ENCODE data around the gene SLC35E1.
"Not testable (repeated sequence)": the region's sequence is repeated elsewhere in the genome, so short reads cannot be mapped to it uniquely, and the experiment has no call there.

SLC35E1 gene

DNA sequence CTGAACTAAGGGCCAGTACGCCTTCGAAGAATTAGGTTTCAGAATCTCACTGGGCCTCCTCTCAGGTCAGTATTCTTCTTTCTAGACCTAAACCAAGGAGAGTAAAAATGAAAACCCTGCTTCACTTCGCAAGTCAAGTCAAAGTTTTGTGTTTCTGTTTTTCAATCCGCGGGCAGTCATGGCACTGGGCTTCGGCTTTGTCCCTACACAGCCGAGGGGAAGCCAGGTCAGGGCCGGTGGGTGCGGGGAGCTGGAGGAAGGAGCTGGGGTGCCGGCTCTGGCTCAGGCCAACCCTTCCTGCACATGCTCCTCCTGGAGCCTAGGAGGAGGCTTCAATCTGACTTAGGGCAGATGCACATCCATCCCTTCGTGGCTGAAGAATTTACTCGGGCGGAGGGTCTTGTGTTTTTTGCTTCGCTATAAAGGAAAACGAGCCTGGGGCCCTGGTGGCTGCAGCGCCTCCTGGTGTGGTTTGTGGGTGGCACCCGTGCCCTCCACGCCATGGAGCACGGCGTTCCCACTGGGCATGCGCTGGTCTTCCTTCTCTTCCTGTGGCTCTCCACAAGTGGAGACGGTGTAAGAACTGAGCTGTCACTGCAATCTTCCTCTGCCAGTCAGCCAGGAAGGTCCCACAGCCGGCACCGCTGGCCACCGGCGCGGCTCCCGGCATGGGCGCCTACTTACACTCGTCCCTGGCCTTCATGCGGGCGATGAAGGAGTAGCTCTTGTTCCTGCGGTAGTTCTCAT is 53.6 kb downstream of the SLC35E1 start:
- no peaks in the 10 kb centered on the region for H3K27me3 ChIP-seq (ENCODE audit: control insufficient read depth, insufficient read depth, low read length)
- H3K36me3 ChIP-seq (ENCODE audit: control insufficient read depth, insufficient read depth, low read length), result peaks cover 71% of the 10 kb centered on the region
- no peaks in the 10 kb centered on the region for H3K9me3 ChIP-seq (ENCODE audit: control insufficient read depth, insufficient read depth, low read length)
- no peak overlapping the region for H3K9ac ChIP-seq (ENCODE audit: low read depth, low read length)
- no peaks in the 10 kb centered on the region for H3K4me1 ChIP-seq (ENCODE audit: control insufficient read depth, insufficient read depth, low read length)
- H3K4me3 ChIP-seq (ENCODE audit: low read depth, low read length), result no peak overlapping the region
- H3K27ac ChIP-seq (ENCODE audit: low read depth, low read length), result no peak overlapping the region

DNA sequence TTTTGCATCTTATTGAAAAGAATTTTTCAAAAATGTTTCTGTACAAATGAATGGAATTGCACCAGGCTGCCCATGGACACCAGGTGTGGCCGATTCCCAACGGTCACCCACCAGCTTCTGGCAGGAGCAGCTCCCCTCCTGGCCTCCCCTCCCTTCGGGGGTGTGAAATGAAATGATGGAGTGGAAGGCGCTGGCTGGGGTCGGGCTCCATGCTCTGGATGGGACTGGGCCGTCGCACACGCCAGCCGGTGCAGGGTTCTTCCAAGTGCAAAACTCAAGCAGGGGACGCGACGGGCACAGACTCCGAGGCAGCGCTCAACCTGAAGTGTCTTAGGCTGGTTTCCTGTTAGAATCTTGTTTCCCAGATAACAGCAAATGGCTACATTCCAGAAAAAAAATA is 54.2 kb downstream of the SLC35E1 start:
- no peak overlapping the region for H3K27ac ChIP-seq (ENCODE audit: low read depth, low read length)
- no peaks in the 10 kb centered on the region for H3K9me3 ChIP-seq (ENCODE audit: control insufficient read depth, insufficient read depth, low read length)
- peaks cover 65% of the 10 kb centered on the region for H3K36me3 ChIP-seq (ENCODE audit: control insufficient read depth, insufficient read depth, low read length)
- no peak overlapping the region for H3K4me3 ChIP-seq (ENCODE audit: low read depth, low read length)
- H3K4me1 ChIP-seq (ENCODE audit: control insufficient read depth, insufficient read depth, low read length), result no peaks in the 10 kb centered on the region
- H3K9ac ChIP-seq (ENCODE audit: low read depth, low read length), result no peak overlapping the region
- no peaks in the 10 kb centered on the region for H3K27me3 ChIP-seq (ENCODE audit: control insufficient read depth, insufficient read depth, low read length)

DNA sequence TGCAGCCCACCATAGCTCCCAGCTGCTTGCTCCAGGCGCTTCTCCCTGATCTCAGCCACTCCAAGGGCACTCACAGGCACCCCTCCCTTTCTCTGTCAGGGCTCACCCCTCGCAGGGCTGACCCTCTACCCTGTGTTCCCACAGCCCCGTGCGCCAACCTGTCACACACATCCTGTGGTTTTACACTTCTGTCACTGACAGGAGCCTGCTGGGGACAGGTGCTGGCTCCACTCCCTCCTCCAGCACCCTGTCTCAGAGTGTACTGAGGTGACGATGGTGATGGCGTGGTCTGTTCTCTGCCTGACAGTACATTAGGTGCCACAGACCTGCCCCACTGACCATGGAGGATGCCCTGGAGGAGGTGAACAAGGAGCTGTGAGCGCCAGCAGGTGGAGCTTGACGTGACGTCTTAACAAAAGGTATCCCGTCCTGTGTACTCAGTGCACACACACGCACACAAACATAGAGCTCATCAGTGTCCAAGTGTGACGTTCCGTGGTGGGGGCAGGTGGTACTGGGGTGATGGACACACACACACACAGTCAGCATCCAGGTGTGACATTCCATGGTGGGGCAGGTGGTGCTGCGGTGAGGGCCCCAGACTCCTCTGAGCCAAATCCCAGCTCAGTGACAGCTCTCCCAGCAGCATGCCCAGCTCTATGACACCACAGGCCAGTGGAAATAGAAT is 55.1 kb downstream of the SLC35E1 start:
- H3K27ac ChIP-seq (ENCODE audit: low read depth, low read length), result no peak overlapping the region
- H3K9ac ChIP-seq (ENCODE audit: low read depth, low read length), result no peak overlapping the region
- H3K4me1 ChIP-seq (ENCODE audit: control insufficient read depth, insufficient read depth, low read length), result no peaks in the 10 kb centered on the region
- H3K4me3 ChIP-seq (ENCODE audit: low read depth, low read length), result no peak overlapping the region
- H3K27me3 ChIP-seq (ENCODE audit: control insufficient read depth, insufficient read depth, low read length), result no peaks in the 10 kb centered on the region
- H3K36me3 ChIP-seq (ENCODE audit: control insufficient read depth, insufficient read depth, low read length), result peaks cover 57% of the 10 kb centered on the region
- no peaks in the 10 kb centered on the region for H3K9me3 ChIP-seq (ENCODE audit: control insufficient read depth, insufficient read depth, low read length)

DNA sequence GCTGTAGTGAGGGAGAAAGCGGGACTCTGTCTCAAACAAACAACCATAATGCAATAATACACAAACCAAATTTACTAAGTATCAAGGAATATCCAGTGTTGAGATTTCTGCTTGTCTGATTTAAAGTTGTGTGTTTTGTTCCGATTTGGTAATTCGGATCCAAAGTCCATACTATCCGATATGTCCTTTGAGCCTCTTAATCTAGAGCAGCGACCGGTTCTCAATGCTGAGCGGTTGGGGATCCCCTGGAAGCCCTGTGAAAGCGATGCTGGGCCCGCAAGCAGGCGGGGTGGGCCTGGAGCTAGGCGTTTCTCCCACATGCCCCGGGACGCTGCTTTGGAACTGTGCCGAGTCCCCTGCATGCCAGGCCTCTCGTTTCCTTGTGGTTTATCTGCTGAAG is 55.8 kb downstream of the SLC35E1 start:
- H3K27ac ChIP-seq (ENCODE audit: low read depth, low read length), result no peak overlapping the region
- no peaks in the 10 kb centered on the region for H3K27me3 ChIP-seq (ENCODE audit: control insufficient read depth, insufficient read depth, low read length)
- H3K4me1 ChIP-seq (ENCODE audit: control insufficient read depth, insufficient read depth, low read length), result no peaks in the 10 kb centered on the region
- peaks cover 51% of the 10 kb centered on the region for H3K36me3 ChIP-seq (ENCODE audit: control insufficient read depth, insufficient read depth, low read length)
- no peak overlapping the region for H3K4me3 ChIP-seq (ENCODE audit: low read depth, low read length)
- no peaks in the 10 kb centered on the region for H3K9me3 ChIP-seq (ENCODE audit: control insufficient read depth, insufficient read depth, low read length)
- H3K9ac ChIP-seq (ENCODE audit: low read depth, low read length), result no peak overlapping the region

DNA sequence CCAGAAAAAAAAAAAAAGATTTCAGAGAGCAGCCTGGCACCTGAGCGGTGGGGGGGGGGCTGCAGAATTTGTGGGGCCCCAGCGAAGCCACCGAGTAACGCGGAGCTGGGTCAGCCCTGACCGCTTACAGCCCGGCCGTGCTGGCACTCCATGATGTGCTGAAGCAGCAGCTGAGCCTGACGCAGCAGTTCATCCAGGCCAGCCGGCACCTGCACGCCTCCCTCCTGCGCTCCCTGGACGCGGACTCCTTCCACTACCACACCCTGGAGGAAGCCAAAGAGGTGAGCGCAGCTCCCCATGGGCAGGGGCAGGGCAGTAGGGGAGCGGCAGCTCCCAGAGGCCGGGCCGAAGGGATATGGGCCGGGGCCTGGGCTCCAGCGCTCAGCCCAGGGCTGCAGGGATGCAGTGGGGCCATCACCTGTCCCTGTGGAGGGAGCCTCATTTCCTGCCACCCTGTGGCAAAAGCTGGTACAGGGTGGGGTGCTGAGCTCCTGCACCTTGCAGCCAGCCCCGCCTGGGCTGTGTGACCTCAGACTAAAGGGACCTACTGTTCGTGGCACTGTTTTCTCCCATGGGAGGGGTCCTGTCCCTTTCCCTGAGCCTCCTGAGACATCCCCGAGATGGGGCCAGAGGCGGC is 57.7 kb downstream of the SLC35E1 start:
- Histone ChIP-seq H3K36me3 (ENCODE audit: control insufficient read depth, insufficient read depth, low read length) (peaks cover 43% of the 10 kb centered on the region), H3K27ac (ENCODE audit: low read depth, low read length) (no peak overlapping the region), H3K4me3 (ENCODE audit: low read depth, low read length) (no peak overlapping the region), H3K9ac (ENCODE audit: low read depth, low read length) (no peak overlapping the region), H3K9me3 (ENCODE audit: control insufficient read depth, insufficient read depth, low read length) (no peaks in the 10 kb centered on the region), H3K4me1 (ENCODE audit: control insufficient read depth, insufficient read depth, low read length) (no peaks in the 10 kb centered on the region), H3K27me3 (ENCODE audit: control insufficient read depth, insufficient read depth, low read length) (no peaks in the 10 kb centered on the region)

DNA sequence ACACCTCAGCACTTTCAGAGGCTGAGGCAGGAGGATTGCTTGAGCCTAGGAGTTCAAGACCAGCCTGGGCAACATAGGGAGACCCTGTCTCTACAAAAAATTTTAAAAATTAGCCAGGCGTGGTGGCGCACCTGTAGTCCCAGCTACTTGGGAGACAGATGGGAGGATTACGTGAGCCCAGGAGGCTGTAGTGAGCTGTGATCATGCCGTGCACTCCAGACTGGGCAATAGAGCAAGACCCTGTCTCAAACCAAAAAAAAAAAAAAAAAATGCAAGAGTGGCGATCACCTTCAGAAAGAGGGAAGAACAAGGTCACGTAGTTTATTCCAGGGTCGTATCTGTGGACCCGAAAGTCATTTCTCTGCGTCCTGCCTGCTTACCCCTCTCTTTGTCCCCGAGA is 59.6 kb downstream of the SLC35E1 start:
- not testable (repeated sequence) for H3K4me3 ChIP-seq (ENCODE audit: low read depth, low read length); H3K4me1 ChIP-seq (ENCODE audit: control insufficient read depth, insufficient read depth, low read length); H3K27ac ChIP-seq (ENCODE audit: low read depth, low read length); H3K9me3 ChIP-seq (ENCODE audit: control insufficient read depth, insufficient read depth, low read length); H3K27me3 ChIP-seq (ENCODE audit: control insufficient read depth, insufficient read depth, low read length); H3K9ac ChIP-seq (ENCODE audit: low read depth, low read length)
- H3K36me3 ChIP-seq (ENCODE audit: control insufficient read depth, insufficient read depth, low read length), result peaks cover 28% of the 10 kb centered on the region

DNA sequence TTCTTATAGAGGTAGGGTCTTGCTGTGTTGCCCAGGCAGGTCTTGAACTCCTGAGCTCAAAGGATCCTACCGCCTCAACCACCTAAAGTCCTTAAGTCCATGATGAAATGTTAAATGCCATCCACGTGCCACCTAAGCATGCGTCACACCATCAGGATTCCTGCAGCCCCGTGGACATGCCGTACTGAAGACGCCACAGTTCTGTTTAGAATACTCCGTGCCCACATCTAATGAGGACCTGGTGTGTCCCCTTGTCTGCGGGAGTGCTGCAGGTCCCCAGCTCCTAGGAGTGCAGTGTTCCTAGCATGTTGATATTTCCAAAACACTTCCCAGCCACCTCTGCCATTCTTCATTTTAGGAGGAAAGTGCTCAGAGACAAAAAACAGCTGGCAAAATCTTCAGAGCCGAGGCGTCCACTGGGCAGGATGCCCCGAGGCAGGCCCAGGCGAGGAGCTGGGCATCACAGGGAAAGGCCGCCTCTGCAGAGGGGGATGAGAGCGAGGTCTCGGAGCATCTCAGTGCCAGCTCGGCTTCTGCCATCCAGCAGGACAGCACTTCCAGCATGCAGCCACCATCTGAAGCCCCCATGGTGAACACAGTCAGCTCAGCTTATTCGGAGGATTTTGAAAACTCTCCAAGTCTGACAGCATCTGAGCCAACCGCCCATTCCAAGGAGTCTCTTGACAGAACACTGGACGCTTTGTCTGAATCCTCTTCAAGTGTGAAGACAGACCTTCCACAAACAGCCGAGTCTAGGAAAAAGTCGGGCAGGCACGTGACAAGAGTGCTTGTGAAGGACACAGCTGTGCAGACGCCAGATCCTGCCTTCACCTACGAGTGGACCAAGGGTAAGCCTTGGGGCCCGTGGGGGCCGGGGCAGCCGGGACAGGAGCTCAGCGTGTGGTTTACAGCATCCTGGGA is 62.8 kb downstream of the SLC35E1 start:
- peaks cover 19% of the 10 kb centered on the region; the same call in 1 of the 2 replicates for H3K36me3 ChIP-seq (ENCODE audit: control insufficient read depth, insufficient read depth, low read length)
- H3K27ac ChIP-seq (ENCODE audit: low read depth, low read length), result no peak overlapping the region
- H3K9ac ChIP-seq (ENCODE audit: low read depth, low read length), result no peak overlapping the region
- H3K4me1 ChIP-seq (ENCODE audit: control insufficient read depth, insufficient read depth, low read length), result no peaks in the 10 kb centered on the region
- H3K4me3 ChIP-seq (ENCODE audit: low read depth, low read length), result no peak overlapping the region
- no peaks in the 10 kb centered on the region for H3K9me3 ChIP-seq (ENCODE audit: control insufficient read depth, insufficient read depth, low read length)
- H3K27me3 ChIP-seq (ENCODE audit: control insufficient read depth, insufficient read depth, low read length), result no peaks in the 10 kb centered on the region

DNA sequence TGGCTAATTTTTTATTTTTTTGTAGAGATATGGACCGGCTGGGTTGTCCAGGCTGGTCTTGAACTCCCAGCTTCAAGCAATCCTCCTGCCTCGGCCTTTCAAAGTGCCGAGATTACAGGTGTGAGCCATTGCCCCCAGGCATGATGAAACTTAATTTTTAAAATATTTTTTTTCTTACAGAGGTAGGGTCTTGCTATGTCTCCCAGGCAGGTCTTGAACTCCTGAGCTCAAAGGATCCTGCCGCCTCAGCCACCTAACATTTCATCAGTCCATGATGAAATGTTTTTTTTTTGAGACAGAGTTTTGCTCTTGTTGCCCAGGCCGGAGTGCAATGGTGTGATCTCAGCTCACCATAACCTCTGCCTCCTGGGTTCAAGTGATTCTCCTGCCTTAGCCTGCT is 63.7 kb downstream of the SLC35E1 start:
- H3K27me3 ChIP-seq (ENCODE audit: control insufficient read depth, insufficient read depth, low read length), result no peaks in the 10 kb centered on the region
- H3K27ac ChIP-seq (ENCODE audit: low read depth, low read length), result no peak overlapping the region
- no peaks in the 10 kb centered on the region for H3K4me1 ChIP-seq (ENCODE audit: control insufficient read depth, insufficient read depth, low read length)
- peaks cover 27% of the 10 kb centered on the region; the same call in 1 of the 2 replicates for H3K36me3 ChIP-seq (ENCODE audit: control insufficient read depth, insufficient read depth, low read length)
- H3K4me3 ChIP-seq (ENCODE audit: low read depth, low read length), result no peak overlapping the region
- no peaks in the 10 kb centered on the region for H3K9me3 ChIP-seq (ENCODE audit: control insufficient read depth, insufficient read depth, low read length)
- H3K9ac ChIP-seq (ENCODE audit: low read depth, low read length), result no peak overlapping the region

DNA sequence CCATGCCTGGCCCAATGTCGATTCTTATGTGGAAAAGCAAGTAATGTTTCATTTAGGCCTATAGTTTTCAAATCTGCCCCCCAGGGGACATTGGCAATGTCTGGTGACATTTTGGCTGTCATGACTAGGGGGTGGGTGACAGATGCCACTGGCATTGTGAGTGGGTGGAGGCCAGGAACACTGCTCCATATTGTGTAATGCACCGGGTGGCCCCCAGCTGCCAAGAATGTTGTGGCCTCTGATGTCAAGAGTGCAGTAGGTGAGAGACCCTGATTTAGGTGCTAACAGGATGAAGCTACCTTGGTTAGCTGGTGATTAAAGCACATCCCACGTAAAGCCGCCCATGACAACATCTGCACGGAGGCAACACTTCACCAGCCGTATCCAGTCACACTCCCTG is 65.3 kb downstream of the SLC35E1 start:
- no peak overlapping the region for H3K9ac ChIP-seq (ENCODE audit: low read depth, low read length)
- H3K36me3 ChIP-seq (ENCODE audit: control insufficient read depth, insufficient read depth, low read length), result peaks cover 38% of the 10 kb centered on the region; the same call in 1 of the 2 replicates
- H3K27ac ChIP-seq (ENCODE audit: low read depth, low read length), result no peak overlapping the region
- no peak overlapping the region for H3K4me3 ChIP-seq (ENCODE audit: low read depth, low read length)
- no peaks in the 10 kb centered on the region for H3K27me3 ChIP-seq (ENCODE audit: control insufficient read depth, insufficient read depth, low read length)
- no peaks in the 10 kb centered on the region for H3K4me1 ChIP-seq (ENCODE audit: control insufficient read depth, insufficient read depth, low read length)
- no peaks in the 10 kb centered on the region for H3K9me3 ChIP-seq (ENCODE audit: control insufficient read depth, insufficient read depth, low read length)

DNA sequence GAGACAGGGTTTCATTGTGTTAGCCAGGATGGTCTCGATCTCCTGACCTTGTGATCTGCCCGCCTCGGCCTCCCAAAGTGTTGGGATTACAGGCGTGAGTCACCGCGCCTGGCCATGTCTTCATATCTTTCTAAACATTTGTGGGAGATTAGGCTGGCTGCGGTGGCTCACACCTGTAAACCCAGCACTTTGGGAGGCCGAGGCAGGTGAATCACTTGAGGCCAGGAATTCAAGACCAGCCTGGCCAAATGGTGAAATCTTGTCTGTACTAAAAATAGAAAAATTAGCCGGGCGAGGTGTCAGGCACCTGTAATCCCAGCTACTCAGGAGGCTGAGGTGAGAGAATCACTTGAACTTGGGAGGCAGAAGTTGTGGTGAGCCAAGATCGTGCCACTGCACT is 66.1 kb downstream of the SLC35E1 start:
- H3K9me3 ChIP-seq (ENCODE audit: control insufficient read depth, insufficient read depth, low read length); H3K9ac ChIP-seq (ENCODE audit: low read depth, low read length); H3K27ac ChIP-seq (ENCODE audit: low read depth, low read length); H3K4me3 ChIP-seq (ENCODE audit: low read depth, low read length); H3K4me1 ChIP-seq (ENCODE audit: control insufficient read depth, insufficient read depth, low read length); H3K27me3 ChIP-seq (ENCODE audit: control insufficient read depth, insufficient read depth, low read length): not testable (repeated sequence)
- H3K36me3 ChIP-seq (ENCODE audit: control insufficient read depth, insufficient read depth, low read length), result peaks cover 39% of the 10 kb centered on the region; the same call in 1 of the 2 replicates
